SH-SY5Y (cell line): Measurements from ENCODE around the gene WDFY3.
A peak's percentile ranks its signal among the peaks of the same experiment; 100 is the strongest.

Experiments used
- GATA2 ChIP-seq: IDR thresholded peaks from 2 replicates; pipeline ENCODE4 v1.6.1; 2011; ENCODE audit warnings: mild to moderate bottlenecking, low read depth, low read length
- GATA3 ChIP-seq: IDR thresholded peaks from 2 replicates; pipeline ENCODE4 v1.6.1; 2011; ENCODE audit warnings: low read depth, mild to moderate bottlenecking, low read length, moderate library complexity

GRCh38 chr4:84826681-84827080, 139.8 kb downstream of the WDFY3 start:
- TF ChIP-seq GATA2, result no peak; the same call in 1 of the 2 replicates
- TF ChIP-seq GATA3, result 0 out of 2 replicates have a peak, but pooled peaks have one; percentile 20
